ENCODE data around the gene LY6G6F.

GRCh38 chr6:31736768-31737314 lies 30.2 kb downstream of the LY6G6F start:
- TF ChIP-seq CTBP1 (IDR thresholded peaks at IDR 0.05; ENCODE audit: borderline replicate concordance) = no peak
- no peak for TF ChIP-seq BHLHE40 (IDR thresholded peaks at IDR 0.05; ENCODE audit: borderline replicate concordance)
- TF ChIP-seq ELF4 (IDR thresholded peaks at IDR 0.05) = no peak
- TF ChIP-seq ARNT (IDR thresholded peaks at IDR 0.05) = no peak
- TF ChIP-seq SUZ12 (IDR thresholded peaks at IDR 0.05) = no peak
- TF ChIP-seq ZNF384 (IDR thresholded peaks at IDR 0.05) = no peak
- no peak for TF ChIP-seq HDGF (IDR thresholded peaks at IDR 0.05; ENCODE audit: borderline replicate concordance)
- TF ChIP-seq FOXM1 (IDR thresholded peaks at IDR 0.05; ENCODE audit: borderline replicate concordance) = no peak
- no peak for TF ChIP-seq L3MBTL2 (conservative IDR thresholded peaks at IDR 0.05)
- no peak for TF ChIP-seq FOXK2 (IDR thresholded peaks at IDR 0.05)
- TF ChIP-seq TARDBP (IDR thresholded peaks at IDR 0.05) = no peak

Data from HEK293T (cell line).